ENCODE measurements around the gene OCA2.

OCA2 gene

DNA sequence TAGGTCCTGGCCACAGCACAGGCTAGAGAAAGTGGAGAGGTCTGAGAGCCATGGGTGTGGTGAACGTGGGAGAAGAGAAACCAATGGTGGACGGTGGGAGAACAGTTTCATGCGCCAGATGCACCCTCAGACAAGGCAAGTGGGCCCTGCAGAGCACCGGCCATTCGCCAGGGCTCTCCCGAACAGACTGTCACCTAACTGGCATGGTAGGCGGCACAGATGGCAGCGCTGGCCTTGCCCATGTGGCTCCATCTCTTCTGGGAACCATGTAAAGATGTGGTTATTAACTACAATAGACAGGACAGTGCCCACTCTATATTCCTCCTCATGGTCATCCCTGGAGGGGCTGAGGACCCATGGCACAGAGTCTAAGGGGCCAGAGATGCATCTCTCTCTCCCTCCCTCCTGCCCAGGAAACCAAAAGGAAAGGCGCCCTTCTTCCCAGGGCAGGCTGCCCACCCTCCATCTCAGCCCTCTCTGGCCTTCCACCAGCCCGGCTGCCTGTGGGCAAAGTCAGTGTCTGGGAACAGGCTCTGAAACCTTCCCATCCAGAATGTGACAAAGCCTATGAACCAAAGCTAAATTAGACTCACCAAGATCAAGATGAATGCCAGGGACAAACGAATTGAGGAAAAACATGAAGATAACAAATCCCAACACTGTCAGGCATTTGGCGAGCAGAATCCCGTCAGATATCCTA, 147.8 kb downstream of the OCA2 start:
- TF ChIP-seq, protein P1, sequence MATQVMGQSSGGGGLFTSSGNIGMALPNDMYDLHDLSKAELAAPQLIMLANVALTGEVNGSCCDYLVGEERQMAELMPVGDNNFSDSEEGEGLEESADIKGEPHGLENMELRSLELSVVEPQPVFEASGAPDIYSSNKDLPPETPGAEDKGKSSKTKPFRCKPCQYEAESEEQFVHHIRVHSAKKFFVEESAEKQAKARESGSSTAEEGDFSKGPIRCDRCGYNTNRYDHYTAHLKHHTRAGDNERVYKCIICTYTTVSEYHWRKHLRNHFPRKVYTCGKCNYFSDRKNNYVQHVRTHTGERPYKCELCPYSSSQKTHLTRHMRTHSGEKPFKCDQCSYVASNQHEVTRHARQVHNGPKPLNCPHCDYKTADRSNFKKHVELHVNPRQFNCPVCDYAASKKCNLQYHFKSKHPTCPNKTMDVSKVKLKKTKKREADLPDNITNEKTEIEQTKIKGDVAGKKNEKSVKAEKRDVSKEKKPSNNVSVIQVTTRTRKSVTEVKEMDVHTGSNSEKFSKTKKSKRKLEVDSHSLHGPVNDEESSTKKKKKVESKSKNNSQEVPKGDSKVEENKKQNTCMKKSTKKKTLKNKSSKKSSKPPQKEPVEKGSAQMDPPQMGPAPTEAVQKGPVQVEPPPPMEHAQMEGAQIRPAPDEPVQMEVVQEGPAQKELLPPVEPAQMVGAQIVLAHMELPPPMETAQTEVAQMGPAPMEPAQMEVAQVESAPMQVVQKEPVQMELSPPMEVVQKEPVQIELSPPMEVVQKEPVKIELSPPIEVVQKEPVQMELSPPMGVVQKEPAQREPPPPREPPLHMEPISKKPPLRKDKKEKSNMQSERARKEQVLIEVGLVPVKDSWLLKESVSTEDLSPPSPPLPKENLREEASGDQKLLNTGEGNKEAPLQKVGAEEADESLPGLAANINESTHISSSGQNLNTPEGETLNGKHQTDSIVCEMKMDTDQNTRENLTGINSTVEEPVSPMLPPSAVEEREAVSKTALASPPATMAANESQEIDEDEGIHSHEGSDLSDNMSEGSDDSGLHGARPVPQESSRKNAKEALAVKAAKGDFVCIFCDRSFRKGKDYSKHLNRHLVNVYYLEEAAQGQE (IDR thresholded peaks at IDR 0.05; ENCODE audit: insufficient replicate concordance, low read depth), result no peak
- TF ChIP-seq GABPA (IDR thresholded peaks at IDR 0.05; ENCODE audit: low read depth) (no peak), POLR2AphosphoS5 (IDR thresholded peaks at IDR 0.05; ENCODE audit: low read depth) (no peak), SPI1 (IDR thresholded peaks at IDR 0.05; ENCODE audit: borderline replicate concordance, low read depth) (no peak)
- TF ChIP-seq, protein P2, sequence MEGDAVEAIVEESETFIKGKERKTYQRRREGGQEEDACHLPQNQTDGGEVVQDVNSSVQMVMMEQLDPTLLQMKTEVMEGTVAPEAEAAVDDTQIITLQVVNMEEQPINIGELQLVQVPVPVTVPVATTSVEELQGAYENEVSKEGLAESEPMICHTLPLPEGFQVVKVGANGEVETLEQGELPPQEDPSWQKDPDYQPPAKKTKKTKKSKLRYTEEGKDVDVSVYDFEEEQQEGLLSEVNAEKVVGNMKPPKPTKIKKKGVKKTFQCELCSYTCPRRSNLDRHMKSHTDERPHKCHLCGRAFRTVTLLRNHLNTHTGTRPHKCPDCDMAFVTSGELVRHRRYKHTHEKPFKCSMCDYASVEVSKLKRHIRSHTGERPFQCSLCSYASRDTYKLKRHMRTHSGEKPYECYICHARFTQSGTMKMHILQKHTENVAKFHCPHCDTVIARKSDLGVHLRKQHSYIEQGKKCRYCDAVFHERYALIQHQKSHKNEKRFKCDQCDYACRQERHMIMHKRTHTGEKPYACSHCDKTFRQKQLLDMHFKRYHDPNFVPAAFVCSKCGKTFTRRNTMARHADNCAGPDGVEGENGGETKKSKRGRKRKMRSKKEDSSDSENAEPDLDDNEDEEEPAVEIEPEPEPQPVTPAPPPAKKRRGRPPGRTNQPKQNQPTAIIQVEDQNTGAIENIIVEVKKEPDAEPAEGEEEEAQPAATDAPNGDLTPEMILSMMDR (IDR thresholded peaks at IDR 0.05; ENCODE audit: insufficient read depth, low read length), result no peak
- Histone ChIP-seq H3K27ac (replicated peaks) (no peak overlapping the region), H3K27me3 (ENCODE audit: insufficient read depth, poor library complexity, severe bottlenecking) (no peaks in the 10 kb centered on the region), H3K4me3 (replicated peaks; ENCODE audit: insufficient read depth, low read length) (no peak overlapping the region)
- no peak for DNase-seq (ENCODE audit: low read depth in 1 of 2, low spot score in 1 of 2)

DNA sequence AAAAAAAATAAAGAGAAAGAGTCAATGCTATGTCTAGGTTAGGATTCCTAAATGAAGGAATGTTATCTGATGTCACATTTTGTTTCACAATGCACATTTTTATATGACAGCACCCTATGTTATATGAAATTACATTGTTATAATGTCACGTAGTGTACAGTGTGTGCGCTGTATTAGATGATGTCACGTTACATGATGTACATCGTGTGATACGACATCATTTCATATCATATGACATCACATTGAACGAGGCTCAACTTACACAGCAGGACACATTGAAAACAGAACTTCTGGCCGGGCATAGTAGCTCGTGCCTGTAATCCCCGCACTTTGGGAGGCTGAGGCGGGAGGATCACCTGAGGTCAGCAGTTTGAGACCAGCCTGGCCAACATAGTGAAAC, 150.0 kb downstream of the OCA2 start:
- DNase-seq (ENCODE audit: low read depth in 1 of 2, low spot score in 1 of 2), result no peak
- Histone ChIP-seq H3K4me3 (replicated peaks; ENCODE audit: insufficient read depth, low read length) (no peak overlapping the region), H3K27me3 (ENCODE audit: insufficient read depth, poor library complexity, severe bottlenecking) (no peaks in the 10 kb centered on the region), H3K27ac (replicated peaks) (no peak overlapping the region)
- TF ChIP-seq POLR2AphosphoS5 (IDR thresholded peaks at IDR 0.05; ENCODE audit: low read depth), result no peak
- TF ChIP-seq, protein P2 (IDR thresholded peaks at IDR 0.05; ENCODE audit: insufficient read depth, low read length), result no peak
- TF ChIP-seq SPI1 (IDR thresholded peaks at IDR 0.05; ENCODE audit: borderline replicate concordance, low read depth), result no peak
- TF ChIP-seq GABPA (IDR thresholded peaks at IDR 0.05; ENCODE audit: low read depth), result no peak
- TF ChIP-seq, protein P1 (IDR thresholded peaks at IDR 0.05; ENCODE audit: insufficient replicate concordance, low read depth), result no peak

DNA sequence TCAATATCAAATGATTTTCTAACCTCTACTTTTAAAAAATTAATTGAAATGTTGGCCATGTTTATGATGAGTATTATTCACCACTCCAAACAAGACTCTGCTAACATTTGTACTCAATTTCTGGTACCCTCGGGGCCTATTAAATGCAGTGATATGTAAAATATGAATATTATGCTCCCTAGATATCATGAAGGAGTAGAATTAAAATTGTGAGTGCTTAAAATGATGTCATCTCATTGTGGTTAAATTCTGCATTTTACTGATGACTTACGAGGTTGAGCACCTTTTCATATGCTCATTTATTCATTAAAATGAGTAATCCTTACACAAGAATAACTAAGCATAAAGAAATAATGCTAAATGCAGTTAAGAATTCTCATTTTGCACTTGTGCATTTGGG, 159.9 kb downstream of the OCA2 start:
- TF ChIP-seq, protein P2 (IDR thresholded peaks at IDR 0.05; ENCODE audit: insufficient read depth, low read length), result no peak
- TF ChIP-seq GABPA (IDR thresholded peaks at IDR 0.05; ENCODE audit: low read depth) (no peak), POLR2AphosphoS5 (IDR thresholded peaks at IDR 0.05; ENCODE audit: low read depth) (no peak), SPI1 (IDR thresholded peaks at IDR 0.05; ENCODE audit: borderline replicate concordance, low read depth) (no peak)
- TF ChIP-seq, protein P1 (IDR thresholded peaks at IDR 0.05; ENCODE audit: insufficient replicate concordance, low read depth), result no peak
- DNase-seq (ENCODE audit: low read depth in 1 of 2, low spot score in 1 of 2), result no peak
- H3K27me3 ChIP-seq (ENCODE audit: insufficient read depth, poor library complexity, severe bottlenecking), result no peaks in the 10 kb centered on the region
- H3K4me3 ChIP-seq (replicated peaks; ENCODE audit: insufficient read depth, low read length), result no peak overlapping the region
- H3K27ac ChIP-seq (replicated peaks), result no peak overlapping the region

Data from HL-60 (cell line).